H1 (cell line): Measurements from ENCODE around the gene SMYD3. TPM values are rescaled to one million over a fixed set of nuclear protein-coding genes. Genes with fewer than 3 reads are reported as not detected.

Experiments
- CTCF ChIA-PET: fragments of 300-600 bp; sonication (Branson Sonifier 250); formaldehyde crosslinking; loops from one replicate; lab custom pipeline; 2021; ENCODE audit not compliant: partially characterized antibody; lab: Charles Lee
- POLR2A ChIA-PET: fragments of 300-600 bp; sonication (Branson Sonifier 250); formaldehyde crosslinking; loops from one replicate; lab custom pipeline; 2021; ENCODE audit warnings: inconsistent platforms; ENCODE audit not compliant: partially characterized antibody; lab: Charles Lee
- DNase-seq, 2 experiments: peaks; one replicate each; pipeline versions ENCODE4 v3.0.0 to v3.0.0-alpha.2; 2010 to 2022; ENCODE audit warnings: low spot score in 2 of 2, low read depth in 1 of 2, mixed read lengths in 1 of 2
- FAIRE-seq: peaks from 2 replicates; lab custom pipeline; 2011; peaks lifted over from hg19 to GRCh38; lab: Jason Lieb, UNC
- H2AFZ ChIP-seq: 2 replicates; pipeline ENCODE4 v1.8.1; 2012; ENCODE audit warnings: low read length, inconsistent platforms
- H2AK5ac ChIP-seq: 2 replicates; pipeline ENCODE4 v1.6.1; 2013; ENCODE audit warnings: low read depth, low read length
- H2BK120ac ChIP-seq: replicated peaks from 2 replicates; pipeline ENCODE3; 2013; ENCODE audit warnings: low read depth, low read length, inconsistent platforms
- H2BK12ac ChIP-seq: 2 replicates; pipeline ENCODE4 v1.6.1; 2013; ENCODE audit warnings: low read depth, low read length
- H2BK15ac ChIP-seq: 2 replicates; pipeline ENCODE4 v1.6.1; 2013; ENCODE audit warnings: low read length
- H2BK20ac ChIP-seq: 2 replicates; pipeline ENCODE4 v1.6.1; 2013; ENCODE audit warnings: low read length
- H2BK5ac ChIP-seq: 2 replicates; pipeline ENCODE4 v1.6.1; 2013; ENCODE audit warnings: low read depth, low read length
- H3K14ac ChIP-seq: 2 replicates; pipeline ENCODE4 v1.6.1; 2013; ENCODE audit warnings: inconsistent platforms; ENCODE audit not compliant: insufficient read length
- H3K18ac ChIP-seq: 2 replicates; pipeline ENCODE4 v1.6.1; 2013; ENCODE audit warnings: low read length; ENCODE audit errors: extremely low read depth
- H3K23ac ChIP-seq: 2 replicates; pipeline ENCODE4 v1.6.1; 2013; ENCODE audit warnings: inconsistent platforms; ENCODE audit not compliant: insufficient read length
- H3K23me2 ChIP-seq: 2 replicates; pipeline ENCODE4 v1.6.1; 2013; ENCODE audit warnings: low read depth, low read length
- H3K27ac ChIP-seq: 2 replicates; pipeline ENCODE4 v1.6.1; 2011; ENCODE audit warnings: low read depth, low read length, inconsistent platforms
- H3K27me3 ChIP-seq, 4 experiments: replicated peaks in 1 of 4; 1 replicate in 1 of 4; 2 replicates in 3 of 4; pipeline versions ENCODE4 v1.6.1 to v1.8.1; 2011 to 2013; ENCODE audit warnings: low read length in 3 of 4, mild to moderate bottlenecking in 3 of 4, inconsistent platforms in 2 of 4, mixed read lengths in 2 of 4, moderate library complexity in 1 of 4; ENCODE audit not compliant: control insufficient read depth in 3 of 4, insufficient read depth in 3 of 4; ENCODE audit errors: extremely low read depth in 1 of 4
- H3K36me3 ChIP-seq, 4 experiments: 2 replicates each; pipeline versions ENCODE4 v1.6.1 to v1.8.1; 2011 to 2013; ENCODE audit warnings: mild to moderate bottlenecking in 4 of 4, low read length in 3 of 4, moderate library complexity in 2 of 4, control low read depth in 1 of 4, inconsistent platforms in 1 of 4; ENCODE audit not compliant: insufficient read depth in 4 of 4, control insufficient read depth in 2 of 4
- H3K4ac ChIP-seq: replicated peaks from 2 replicates; pipeline ENCODE3; 2013; ENCODE audit warnings: low read length, low read depth, mixed read lengths, inconsistent platforms; ENCODE audit not compliant: insufficient read length
- H3K4me1 ChIP-seq, 4 experiments: replicated peaks in 1 of 4; 1 replicate in 1 of 4; 2 replicates in 3 of 4; pipeline versions ENCODE4 v1.6.1 to v1.8.1; 2011 to 2013; ENCODE audit warnings: low read length in 3 of 4, inconsistent platforms in 2 of 4, mixed read lengths in 1 of 4; ENCODE audit not compliant: insufficient read depth in 4 of 4, control insufficient read depth in 3 of 4
- H3K4me2 ChIP-seq, 2 experiments: 2 replicates each; pipeline versions ENCODE4 v1.6.1 to v1.8.1; 2011 to 2013; ENCODE audit warnings: low read depth in 2 of 2, low read length in 2 of 2, control low read depth in 1 of 2, inconsistent platforms in 1 of 2, mild to moderate bottlenecking in 1 of 2; ENCODE audit not compliant: insufficient read depth in 1 of 2
- H3K4me3 ChIP-seq, 4 experiments: fragments of 200-600, 300-600 bp in 1 of 4; sonication (generic), shearing (Covaris generic), sonication (Bioruptor Twin) in 1 of 4; 2 replicates each; pipeline versions ENCODE4 v1.5.1 to v1.8.1; 2011 to 2016; ENCODE audit warnings: low read length in 4 of 4, low read depth in 3 of 4, control low read depth in 2 of 4, inconsistent platforms in 2 of 4, mild to moderate bottlenecking in 2 of 4, mixed read lengths in 1 of 4, moderate library complexity in 1 of 4; ENCODE audit not compliant: insufficient read depth in 2 of 4; ENCODE audit errors: extremely low read depth in 1 of 4
- H3K56ac ChIP-seq: replicated peaks from 2 replicates; pipeline ENCODE3; 2013; ENCODE audit warnings: low read depth, mild to moderate bottlenecking, mixed read lengths, low read length, inconsistent platforms; ENCODE audit not compliant: insufficient read length
- H3K79me1 ChIP-seq: 2 replicates; pipeline ENCODE4 v1.6.1; 2013; ENCODE audit warnings: low read depth, low read length, control low read depth
- H3K79me2 ChIP-seq, 2 experiments: 2 replicates each; pipeline versions ENCODE4 v1.6.1 to v1.8.1; 2012 to 2013; ENCODE audit warnings: low read length in 2 of 2, mild to moderate bottlenecking in 2 of 2, inconsistent platforms in 1 of 2; ENCODE audit not compliant: insufficient read depth in 2 of 2, control insufficient read depth in 1 of 2
- H3K9ac ChIP-seq, 4 experiments: replicated peaks in 1 of 4; 1 replicate in 1 of 4; 2 replicates in 3 of 4; pipeline versions ENCODE4 v1.6.1 to v1.8.1; 2011 to 2013; ENCODE audit warnings: low read depth in 3 of 4, low read length in 3 of 4, control low read depth in 2 of 4, mild to moderate bottlenecking in 2 of 4, moderate library complexity in 2 of 4, inconsistent platforms in 1 of 4; ENCODE audit errors: extremely low read depth in 1 of 4
- H3K9me3 ChIP-seq, 2 experiments: 2 replicates each; pipeline versions ENCODE4 v1.6.1 to v1.8.1; 2012 to 2013; ENCODE audit warnings: mild to moderate bottlenecking in 2 of 2, moderate library complexity in 2 of 2, control low read depth in 1 of 2, inconsistent platforms in 1 of 2, low read depth in 1 of 2, low read length in 1 of 2, mixed read lengths in 1 of 2; ENCODE audit not compliant: insufficient read depth in 2 of 2
- H4K20me1 ChIP-seq, 2 experiments: replicated peaks in 1 of 2; 2 replicates each; pipeline versions ENCODE3 to v1.8.1; 2011 to 2013; ENCODE audit warnings: inconsistent platforms in 2 of 2, low read length in 2 of 2, mild to moderate bottlenecking in 1 of 2; ENCODE audit not compliant: insufficient read depth in 2 of 2, control insufficient read depth in 1 of 2
- H4K5ac ChIP-seq: 2 replicates; pipeline ENCODE4 v1.6.1; 2013; ENCODE audit warnings: low read length, low read depth, mixed read lengths, inconsistent platforms; ENCODE audit not compliant: insufficient read length
- H4K8ac ChIP-seq: 2 replicates; pipeline ENCODE4 v1.8.0; 2013; ENCODE audit warnings: mild to moderate bottlenecking, moderate library complexity, low read length, inconsistent platforms; ENCODE audit not compliant: insufficient read depth; ENCODE audit errors: extremely low read depth
- H4K91ac ChIP-seq: replicated peaks from 2 replicates; pipeline ENCODE3; 2013; ENCODE audit warnings: low read length, mixed read lengths, inconsistent platforms; ENCODE audit not compliant: insufficient read length
- SIX5 ChIP-seq: IDR thresholded peaks from 2 replicates; pipeline ENCODE4 v1.6.1; 2011; ENCODE audit warnings: mild to moderate bottlenecking, low read depth, low read length
- WGBS, 2 experiments: shearing (Covaris generic) in 1 of 2; methylation state at CpG; one replicate each; pipeline versions ENCODE4 v1.1.6 to v1.1.7; 2013 to 2015; ENCODE audit warnings: low lambda C conversion rate in 2 of 2, mixed read lengths in 2 of 2, inconsistent platforms in 1 of 2, low coverage in 1 of 2, missing lambda C conversion rate in 1 of 2; ENCODE audit not compliant: insufficient replicate concordance in 2 of 2, insufficient coverage in 1 of 2, insufficient read length in 1 of 2; ENCODE audit errors: extremely low coverage in 1 of 2, missing lambda C conversion rate in 1 of 2; 5-methylcytosine and 5-hydroxymethylcytosine counted together
- polyA plus RNA-seq, 7 experiments: library from polyadenylated mRNA; depleted of rRNA in 3 of 7; stranded (reverse) in 5 of 7; unstranded in 2 of 7; fragments of >200 nt in 5 of 7; fragments of 200-250 nt in 2 of 7; gene quantifications; 1 replicate in 5 of 7; 2 replicates in 1 of 7; 4 replicates in 1 of 7; pipeline versions ENCODE4 v1.2.1 to v1.2.3, GENCODE V29; 2011 to 2013; ENCODE audit warnings: missing spikeins in 2 of 7, mixed read lengths in 2 of 7
- total RNA-seq: library from RNA; stranded (reverse); fragmentation: NEBNext Ultra II Directional; extraction: Animal tissue kit (Norgen Biotek cat#: 25700); gene quantifications from 2 replicates; pipeline ENCODE4 v1.2.1, GENCODE V29; 2021

Gene SMYD3
- total and polyA plus RNA-seq, 2 of the 8 experiments (the other 6 are each of a cell fraction or from before 2014, with no cell fraction given): 17.3 to 25.4 TPM

DNA sequence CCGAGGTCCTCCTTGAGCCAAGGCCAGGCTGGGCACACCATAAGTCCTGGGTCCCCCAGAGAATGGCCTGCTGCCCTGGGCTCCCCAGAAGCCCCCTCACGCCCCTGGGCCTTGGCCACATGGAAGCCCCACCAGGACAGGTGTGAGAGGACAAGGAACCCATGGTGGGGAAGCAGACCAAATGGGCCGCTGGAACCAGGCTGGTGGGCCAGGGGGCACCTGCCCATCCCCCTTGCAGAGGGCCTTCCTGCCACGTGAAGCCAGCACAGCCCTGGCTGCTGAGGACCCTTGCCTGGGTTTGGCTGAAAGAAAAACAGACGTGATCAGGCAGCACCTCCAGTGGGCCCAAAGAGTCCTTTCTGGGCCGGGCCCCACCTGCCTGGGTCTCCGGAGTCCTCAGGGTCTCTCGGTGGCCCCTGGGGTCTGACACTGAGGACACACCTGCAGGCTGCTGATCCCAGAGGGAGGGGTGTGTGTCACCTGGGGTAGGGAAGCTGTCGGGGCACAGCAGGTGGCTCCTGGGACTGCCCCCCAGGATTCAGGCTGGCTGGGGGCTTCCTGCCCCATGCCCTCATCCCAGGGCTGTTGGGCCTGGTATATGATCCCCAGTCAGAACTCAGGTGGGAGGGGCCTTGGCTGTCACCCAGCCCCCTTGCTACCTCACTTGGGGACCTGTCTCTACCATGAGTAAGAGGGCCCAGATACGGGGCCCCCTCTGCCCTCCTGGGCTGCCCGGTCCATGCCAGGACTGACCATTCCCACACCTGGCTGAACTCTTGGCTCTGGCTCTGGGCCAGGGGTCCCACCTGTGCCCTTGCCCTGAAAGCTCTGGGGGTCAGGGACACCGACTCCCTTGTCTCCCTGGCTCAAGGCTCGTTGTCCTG, 3.3 kb upstream of the SMYD3 start:
- H3K23ac ChIP-seq: no peak overlapping the region
- ChIA-PET CTCF (no interaction called here), POLR2A (no interaction called here)
- no peak overlapping the region for H3K18ac ChIP-seq
- no peak overlapping the region; the same call in 1 of the 2 replicates for H3K27ac ChIP-seq
- H3K14ac ChIP-seq: no peak overlapping the region
- no peak overlapping the region for H3K56ac ChIP-seq
- peaks cover 8% of the 10 kb centered on the region for H3K23me2 ChIP-seq
- no peak overlapping the region for H3K9ac ChIP-seq
- peaks cover 2% of the 10 kb centered on the region; the same call in 1 of the 2 replicates for H3K79me1 ChIP-seq
- H3K4me3 ChIP-seq: no peak overlapping the region
- H3K4me1 ChIP-seq: peaks cover 0 to 6% (median 3%) of the 10 kb centered on the region in 4 experiments; a peak in 3 of 7 replicates
- no peak overlapping the region for H2BK12ac ChIP-seq
- no peak overlapping the region for H4K8ac ChIP-seq
- H3K4me2 ChIP-seq: no peak overlapping the region
- H2BK20ac ChIP-seq: no peak overlapping the region
- DNase-seq (no peak), FAIRE-seq (no peak)
- no peak overlapping the region for H4K91ac ChIP-seq
- no peaks in the 10 kb centered on the region for H3K36me3 ChIP-seq
- no peak overlapping the region for H2AK5ac ChIP-seq
- no peak overlapping the region for H2BK120ac ChIP-seq
- no peaks in the 10 kb centered on the region for H4K20me1 ChIP-seq
- 85% methylated on average over 11 of the region's 13 CpGs; no CpG with 5 or more reads in 1 of the 2 experiments for WGBS, 2 experiments
- no peak overlapping the region for H3K4ac ChIP-seq
- H3K9me3 ChIP-seq: no peaks in the 10 kb centered on the region
- peaks cover 0 to 3% (median 0%) of the 10 kb centered on the region in 4 experiments; a peak in 1 of 7 replicates for H3K27me3 ChIP-seq
- H2BK5ac ChIP-seq: no peak overlapping the region
- H2AFZ ChIP-seq: no peak overlapping the region
- H2BK15ac ChIP-seq: no peak overlapping the region
- H4K5ac ChIP-seq: no peak overlapping the region
- 0 out of 4 replicates have a peak, but pooled peaks cover 0 to 4% of the 10 kb centered on the region in 2 experiments for H3K79me2 ChIP-seq
- TF ChIP-seq SIX5: no peak
